ENCODE results near the gene RARS1.
A peak's percentile ranks its signal among the peaks of the same experiment; 100 is the strongest.

RARS1 gene

GRCh38 chr5:168486136-168486879 lies at the start of gene RARS1:
TSS of gene RARS1 (plus strand) at chr5:168486471. CDS start at chr5:168486499, 28 bp downstream.
- DNase-seq: peak; percentile 64

- no peak for DNase-seq
Measured at GRCh38 chr5:168438349-168438748, 47.9 kb upstream of the RARS1 start.

- no peak for DNase-seq
Measured at GRCh38 chr5:168443533-168443932, 42.7 kb upstream of the RARS1 start.

GRCh38 chr5:168443950-168444700 lies 42.1 kb upstream of the RARS1 start:
- DNase-seq: no peak

- no peak for DNase-seq
Measured at GRCh38 chr5:168446983-168447619, 39.2 kb upstream of the RARS1 start.

GRCh38 chr5:168447808-168448207 lies 38.5 kb upstream of the RARS1 start:
- no peak for DNase-seq

GRCh38 chr5:168449166-168449565 lies 37.1 kb upstream of the RARS1 start:
- no peak for DNase-seq

- no peak for DNase-seq
Measured at GRCh38 chr5:168451565-168451964, 34.7 kb upstream of the RARS1 start.

GRCh38 chr5:168455201-168455600 lies 31.1 kb upstream of the RARS1 start:
- DNase-seq: no peak

GRCh38 chr5:168457542-168457941 lies 28.7 kb upstream of the RARS1 start:
- DNase-seq: no peak

- no peak for DNase-seq
Measured at GRCh38 chr5:168460606-168461005, 25.7 kb upstream of the RARS1 start.

- no peak for DNase-seq
Measured at GRCh38 chr5:168463081-168463480, 23.2 kb upstream of the RARS1 start.

- DNase-seq: no peak
Measured at GRCh38 chr5:168464214-168464613, 22.1 kb upstream of the RARS1 start.

- no peak for DNase-seq
Measured at GRCh38 chr5:168464641-168465040, 21.6 kb upstream of the RARS1 start.

- DNase-seq: no peak
Measured at GRCh38 chr5:168467755-168468330, 18.4 kb upstream of the RARS1 start.

GRCh38 chr5:168468836-168469235 lies 17.4 kb upstream of the RARS1 start:
- DNase-seq: no peak

GRCh38 chr5:168469816-168470215 lies 16.5 kb upstream of the RARS1 start:
- no peak for DNase-seq

- DNase-seq: no peak
Measured at GRCh38 chr5:168471785-168472184, 14.5 kb upstream of the RARS1 start.

GRCh38 chr5:168472329-168472728 lies 13.9 kb upstream of the RARS1 start:
- no peak for DNase-seq

GRCh38 chr5:168474319-168474718 lies 12.0 kb upstream of the RARS1 start:
- no peak for DNase-seq

- DNase-seq: no peak
Measured at GRCh38 chr5:168477060-168477459, 9.2 kb upstream of the RARS1 start.

- DNase-seq: no peak
Measured at GRCh38 chr5:168479166-168479565, 7.1 kb upstream of the RARS1 start.

GRCh38 chr5:168480601-168481000 lies 5.7 kb upstream of the RARS1 start:
- no peak for DNase-seq
